HPDE6-E6E7 (cell line): ENCODE data around the gene EDA.

Experiments used
- DNase-seq: peaks from one replicate; pipeline ENCODE4 v3.0.0; 2011; ENCODE audit warnings: missing footprints; ENCODE audit errors: extremely low spot score

Gene EDA

GRCh38 chrX:70026112-70026850, 410.4 kb downstream of the EDA start:
- no peak for DNase-seq

- DNase-seq = no peak
Observed at GRCh38 chrX:70026851-70027200, 410.9 kb downstream of the EDA start.

GRCh38 chrX:70029863-70030262, 413.9 kb downstream of the EDA start:
- DNase-seq = no peak

GRCh38 chrX:70030301-70030767, 414.4 kb downstream of the EDA start:
- DNase-seq = peak; percentile 32

GRCh38 chrX:70032792-70033191, 416.9 kb downstream of the EDA start:
- no peak for DNase-seq

- DNase-seq = no peak
Observed at GRCh38 chrX:70033348-70034051, 417.6 kb downstream of the EDA start.

GRCh38 chrX:70034646-70035045, 418.7 kb downstream of the EDA start:
- DNase-seq = no peak

GRCh38 chrX:70038515-70038914, 422.6 kb downstream of the EDA start:
- no peak for DNase-seq

- DNase-seq = no peak
Observed at GRCh38 chrX:70038951-70039350, 423.0 kb downstream of the EDA start.

- no peak for DNase-seq
Observed at GRCh38 chrX:70039758-70040157, 423.8 kb downstream of the EDA start.

- no peak for DNase-seq
Observed at GRCh38 chrX:70041993-70042392, 426.1 kb downstream of the EDA start.

GRCh38 chrX:70042399-70043371, 426.8 kb downstream of the EDA start:
- no peak for DNase-seq

GRCh38 chrX:70043685-70044084, 427.8 kb downstream of the EDA start:
- DNase-seq = no peak

- DNase-seq = no peak
Observed at GRCh38 chrX:70044541-70045245, 428.8 kb downstream of the EDA start.

GRCh38 chrX:70046978-70047377, 431.1 kb downstream of the EDA start:
- DNase-seq = no peak

GRCh38 chrX:70049406-70049805, 433.5 kb downstream of the EDA start:
- DNase-seq = no peak

- no peak for DNase-seq
Observed at GRCh38 chrX:70049925-70050324, 434.0 kb downstream of the EDA start, which contains the start of gene AWAT2. Gene AWAT2, minus strand, starts transcription at chrX:70049938. Its CDS starts 6 bp downstream, at chrX:70049932.

GRCh38 chrX:70052895-70053615, 437.1 kb downstream of the EDA start:
- DNase-seq = no peak

GRCh38 chrX:70054391-70054790, 438.5 kb downstream of the EDA start:
- DNase-seq = no peak

- no peak for DNase-seq
Observed at GRCh38 chrX:70062076-70062475, 446.2 kb downstream of the EDA start, which contains the start of gene OTUD6A. Gene OTUD6A, plus strand, starts transcription at chrX:70062457. Its CDS starts 68 bp downstream, at chrX:70062525.
